H1 (cell line): Measurements from ENCODE around the gene GPR52. TPM values are rescaled to one million over a fixed set of nuclear protein-coding genes. Genes with fewer than 3 reads are reported as not detected.

Experiments used
- CTCF ChIA-PET: fragments of 300-600 bp; sonication (Branson Sonifier 250); formaldehyde crosslinking; loops from one replicate; lab custom pipeline; 2021; ENCODE audit not compliant: partially characterized antibody; lab: Charles Lee
- POLR2A ChIA-PET: fragments of 300-600 bp; sonication (Branson Sonifier 250); formaldehyde crosslinking; loops from one replicate; lab custom pipeline; 2021; ENCODE audit warnings: inconsistent platforms; ENCODE audit not compliant: partially characterized antibody; lab: Charles Lee
- DNase-seq, 2 experiments: peaks; one replicate each; pipeline versions ENCODE4 v3.0.0 to v3.0.0-alpha.2; 2010 to 2022; ENCODE audit warnings: low spot score in 2 of 2, low read depth in 1 of 2, mixed read lengths in 1 of 2
- FAIRE-seq: peaks from 2 replicates; lab custom pipeline; 2011; peaks lifted over from hg19 to GRCh38; lab: Jason Lieb, UNC
- H2AFZ ChIP-seq: 2 replicates; pipeline ENCODE4 v1.8.1; 2012; ENCODE audit warnings: low read length, inconsistent platforms
- H2AK5ac ChIP-seq: 2 replicates; pipeline ENCODE4 v1.6.1; 2013; ENCODE audit warnings: low read depth, low read length
- H2BK120ac ChIP-seq: replicated peaks from 2 replicates; pipeline ENCODE3; 2013; ENCODE audit warnings: low read depth, low read length, inconsistent platforms
- H2BK12ac ChIP-seq: 2 replicates; pipeline ENCODE4 v1.6.1; 2013; ENCODE audit warnings: low read depth, low read length
- H2BK15ac ChIP-seq: 2 replicates; pipeline ENCODE4 v1.6.1; 2013; ENCODE audit warnings: low read length
- H2BK20ac ChIP-seq: 2 replicates; pipeline ENCODE4 v1.6.1; 2013; ENCODE audit warnings: low read length
- H2BK5ac ChIP-seq: 2 replicates; pipeline ENCODE4 v1.6.1; 2013; ENCODE audit warnings: low read depth, low read length
- H3K14ac ChIP-seq: 2 replicates; pipeline ENCODE4 v1.6.1; 2013; ENCODE audit warnings: inconsistent platforms; ENCODE audit not compliant: insufficient read length
- H3K18ac ChIP-seq: 2 replicates; pipeline ENCODE4 v1.6.1; 2013; ENCODE audit warnings: low read length; ENCODE audit errors: extremely low read depth
- H3K23ac ChIP-seq: 2 replicates; pipeline ENCODE4 v1.6.1; 2013; ENCODE audit warnings: inconsistent platforms; ENCODE audit not compliant: insufficient read length
- H3K23me2 ChIP-seq: 2 replicates; pipeline ENCODE4 v1.6.1; 2013; ENCODE audit warnings: low read depth, low read length
- H3K27ac ChIP-seq: 2 replicates; pipeline ENCODE4 v1.6.1; 2011; ENCODE audit warnings: low read depth, low read length, inconsistent platforms
- H3K27me3 ChIP-seq, 4 experiments: replicated peaks in 1 of 4; 1 replicate in 1 of 4; 2 replicates in 3 of 4; pipeline versions ENCODE4 v1.6.1 to v1.8.1; 2011 to 2013; ENCODE audit warnings: low read length in 3 of 4, mild to moderate bottlenecking in 3 of 4, inconsistent platforms in 2 of 4, mixed read lengths in 2 of 4, moderate library complexity in 1 of 4; ENCODE audit not compliant: control insufficient read depth in 3 of 4, insufficient read depth in 3 of 4; ENCODE audit errors: extremely low read depth in 1 of 4
- H3K36me3 ChIP-seq, 4 experiments: 2 replicates each; pipeline versions ENCODE4 v1.6.1 to v1.8.1; 2011 to 2013; ENCODE audit warnings: mild to moderate bottlenecking in 4 of 4, low read length in 3 of 4, moderate library complexity in 2 of 4, control low read depth in 1 of 4, inconsistent platforms in 1 of 4; ENCODE audit not compliant: insufficient read depth in 4 of 4, control insufficient read depth in 2 of 4
- H3K4ac ChIP-seq: replicated peaks from 2 replicates; pipeline ENCODE3; 2013; ENCODE audit warnings: low read length, low read depth, mixed read lengths, inconsistent platforms; ENCODE audit not compliant: insufficient read length
- H3K4me1 ChIP-seq, 4 experiments: replicated peaks in 1 of 4; 1 replicate in 1 of 4; 2 replicates in 3 of 4; pipeline versions ENCODE4 v1.6.1 to v1.8.1; 2011 to 2013; ENCODE audit warnings: low read length in 3 of 4, inconsistent platforms in 2 of 4, mixed read lengths in 1 of 4; ENCODE audit not compliant: insufficient read depth in 4 of 4, control insufficient read depth in 3 of 4
- H3K4me2 ChIP-seq, 2 experiments: 2 replicates each; pipeline versions ENCODE4 v1.6.1 to v1.8.1; 2011 to 2013; ENCODE audit warnings: low read depth in 2 of 2, low read length in 2 of 2, control low read depth in 1 of 2, inconsistent platforms in 1 of 2, mild to moderate bottlenecking in 1 of 2; ENCODE audit not compliant: insufficient read depth in 1 of 2
- H3K4me3 ChIP-seq, 4 experiments: fragments of 200-600, 300-600 bp in 1 of 4; sonication (generic), shearing (Covaris generic), sonication (Bioruptor Twin) in 1 of 4; 2 replicates each; pipeline versions ENCODE4 v1.5.1 to v1.8.1; 2011 to 2016; ENCODE audit warnings: low read length in 4 of 4, low read depth in 3 of 4, control low read depth in 2 of 4, inconsistent platforms in 2 of 4, mild to moderate bottlenecking in 2 of 4, mixed read lengths in 1 of 4, moderate library complexity in 1 of 4; ENCODE audit not compliant: insufficient read depth in 2 of 4; ENCODE audit errors: extremely low read depth in 1 of 4
- H3K56ac ChIP-seq: replicated peaks from 2 replicates; pipeline ENCODE3; 2013; ENCODE audit warnings: low read depth, mild to moderate bottlenecking, mixed read lengths, low read length, inconsistent platforms; ENCODE audit not compliant: insufficient read length
- H3K79me1 ChIP-seq: 2 replicates; pipeline ENCODE4 v1.6.1; 2013; ENCODE audit warnings: low read depth, low read length, control low read depth
- H3K79me2 ChIP-seq, 2 experiments: 2 replicates each; pipeline versions ENCODE4 v1.6.1 to v1.8.1; 2012 to 2013; ENCODE audit warnings: low read length in 2 of 2, mild to moderate bottlenecking in 2 of 2, inconsistent platforms in 1 of 2; ENCODE audit not compliant: insufficient read depth in 2 of 2, control insufficient read depth in 1 of 2
- H3K9ac ChIP-seq, 4 experiments: replicated peaks in 1 of 4; 1 replicate in 1 of 4; 2 replicates in 3 of 4; pipeline versions ENCODE4 v1.6.1 to v1.8.1; 2011 to 2013; ENCODE audit warnings: low read depth in 3 of 4, low read length in 3 of 4, control low read depth in 2 of 4, mild to moderate bottlenecking in 2 of 4, moderate library complexity in 2 of 4, inconsistent platforms in 1 of 4; ENCODE audit errors: extremely low read depth in 1 of 4
- H3K9me3 ChIP-seq, 2 experiments: 2 replicates each; pipeline versions ENCODE4 v1.6.1 to v1.8.1; 2012 to 2013; ENCODE audit warnings: mild to moderate bottlenecking in 2 of 2, moderate library complexity in 2 of 2, control low read depth in 1 of 2, inconsistent platforms in 1 of 2, low read depth in 1 of 2, low read length in 1 of 2, mixed read lengths in 1 of 2; ENCODE audit not compliant: insufficient read depth in 2 of 2
- H4K20me1 ChIP-seq, 2 experiments: replicated peaks in 1 of 2; 2 replicates each; pipeline versions ENCODE3 to v1.8.1; 2011 to 2013; ENCODE audit warnings: inconsistent platforms in 2 of 2, low read length in 2 of 2, mild to moderate bottlenecking in 1 of 2; ENCODE audit not compliant: insufficient read depth in 2 of 2, control insufficient read depth in 1 of 2
- H4K5ac ChIP-seq: 2 replicates; pipeline ENCODE4 v1.6.1; 2013; ENCODE audit warnings: low read length, low read depth, mixed read lengths, inconsistent platforms; ENCODE audit not compliant: insufficient read length
- H4K8ac ChIP-seq: 2 replicates; pipeline ENCODE4 v1.8.0; 2013; ENCODE audit warnings: mild to moderate bottlenecking, moderate library complexity, low read length, inconsistent platforms; ENCODE audit not compliant: insufficient read depth; ENCODE audit errors: extremely low read depth
- H4K91ac ChIP-seq: replicated peaks from 2 replicates; pipeline ENCODE3; 2013; ENCODE audit warnings: low read length, mixed read lengths, inconsistent platforms; ENCODE audit not compliant: insufficient read length
- CBX8 ChIP-seq: fragments of 300-800, 300-1000 bp; sonication (generic); IDR thresholded peaks from 2 replicates; pipeline ENCODE4 v1.7.1; 2016; ENCODE audit warnings: low read depth, low read length, borderline replicate concordance
- CHD1 ChIP-seq: IDR thresholded peaks from 2 replicates; pipeline ENCODE4 v1.6.1; 2012; ENCODE audit warnings: low read depth, low read length, improper control_type of control experiment
- FOSL1 ChIP-seq: IDR thresholded peaks from 2 replicates; pipeline ENCODE4 v1.6.1; 2011; ENCODE audit warnings: mild to moderate bottlenecking, low read depth, low read length, moderate library complexity; ENCODE audit not compliant: insufficient read depth
- HDAC6 ChIP-seq: IDR thresholded peaks from one replicate; pipeline ENCODE4 v1.7.1; 2012; ENCODE audit warnings: low read depth, mild to moderate bottlenecking, inconsistent platforms, low read length, moderate library complexity
- JUND ChIP-seq: IDR thresholded peaks from 2 replicates; pipeline ENCODE4 v1.6.1; 2011; ENCODE audit warnings: mild to moderate bottlenecking, improper control_type of control experiment, low read length
- KDM1A ChIP-seq: fragments of 200-600, 300-600 bp; sonication (generic); IDR thresholded peaks from 2 replicates; pipeline ENCODE4 v1.7.1; 2016; ENCODE audit warnings: mild to moderate bottlenecking, low read length, borderline replicate concordance
- KDM5A ChIP-seq: fragments of 200-600 bp; IDR thresholded peaks from 2 replicates; pipeline ENCODE4 v1.7.1; 2012; ENCODE audit warnings: mild to moderate bottlenecking, low read length, inconsistent platforms, mixed read lengths
- NANOG ChIP-seq: IDR thresholded peaks from 2 replicates; pipeline ENCODE4 v1.6.1; 2011; ENCODE audit warnings: low read length, low read depth, mild to moderate bottlenecking, inconsistent platforms; ENCODE audit not compliant: insufficient read depth, poor library complexity, severe bottlenecking
- POU5F1 ChIP-seq: IDR thresholded peaks from 2 replicates; pipeline ENCODE4 v1.6.1; 2011; ENCODE audit warnings: low read depth, mild to moderate bottlenecking, low read length, moderate library complexity
- RXRA ChIP-seq: IDR thresholded peaks from 2 replicates; pipeline ENCODE4 v1.6.1; 2011; ENCODE audit warnings: low read depth, mild to moderate bottlenecking, low read length, moderate library complexity; ENCODE audit not compliant: insufficient read depth
- SAP30 ChIP-seq: fragments of 300-600 bp; sonication (generic); IDR thresholded peaks from 2 replicates; pipeline ENCODE4 v1.7.1; 2012; ENCODE audit warnings: low read length, moderate library complexity, mild to moderate bottlenecking, inconsistent platforms; ENCODE audit not compliant: insufficient read depth, insufficient replicate concordance
- ZNF274 ChIP-seq: IDR thresholded peaks from 2 replicates; pipeline ENCODE4 v1.7.0; 2012; ENCODE audit warnings: low read length, borderline replicate concordance; ENCODE audit errors: extremely low read depth
- WGBS, 2 experiments: shearing (Covaris generic) in 1 of 2; methylation state at CpG; one replicate each; pipeline versions ENCODE4 v1.1.6 to v1.1.7; 2013 to 2015; ENCODE audit warnings: low lambda C conversion rate in 2 of 2, mixed read lengths in 2 of 2, inconsistent platforms in 1 of 2, low coverage in 1 of 2, missing lambda C conversion rate in 1 of 2; ENCODE audit not compliant: insufficient replicate concordance in 2 of 2, insufficient coverage in 1 of 2, insufficient read length in 1 of 2; ENCODE audit errors: extremely low coverage in 1 of 2, missing lambda C conversion rate in 1 of 2; 5-methylcytosine and 5-hydroxymethylcytosine counted together
- polyA plus RNA-seq, 7 experiments: library from polyadenylated mRNA; depleted of rRNA in 3 of 7; stranded (reverse) in 5 of 7; unstranded in 2 of 7; fragments of >200 nt in 5 of 7; fragments of 200-250 nt in 2 of 7; gene quantifications; 1 replicate in 5 of 7; 2 replicates in 1 of 7; 4 replicates in 1 of 7; pipeline versions ENCODE4 v1.2.1 to v1.2.3, GENCODE V29; 2011 to 2013; ENCODE audit warnings: missing spikeins in 2 of 7, mixed read lengths in 2 of 7
- total RNA-seq: library from RNA; stranded (reverse); fragmentation: NEBNext Ultra II Directional; extraction: Animal tissue kit (Norgen Biotek cat#: 25700); gene quantifications from 2 replicates; pipeline ENCODE4 v1.2.1, GENCODE V29; 2021

Gene GPR52
- total and polyA plus RNA-seq, 2 of the 8 experiments (the other 6 are each of a cell fraction or from before 2014, with no cell fraction given) = 0.24 to 0.63 TPM

GRCh38 chr1:174408146-174408545 is 39.6 kb upstream of the GPR52 start:
- ChIA-PET POLR2A (no interaction called here), CTCF (interaction anchor here (1.2 kb wide), 1 partner anchor 150 kb away, joined by 3 read pairs; no protein-coding TSS in a partner anchor)
- Histone ChIP-seq H2BK12ac (no peak overlapping the region), H3K27ac (no peak overlapping the region), H3K14ac (no peak overlapping the region), H2AK5ac (no peak overlapping the region), H3K18ac (no peak overlapping the region), H3K4me1 (no peaks in the 10 kb centered on the region), H3K9me3 (no peaks in the 10 kb centered on the region), H3K79me2 (no peaks in the 10 kb centered on the region), H3K79me1 (no peaks in the 10 kb centered on the region), H3K9ac (no peak overlapping the region), H3K4me3 (no peak overlapping the region), H2AFZ (no peak overlapping the region), H3K4me2 (no peak overlapping the region), H2BK5ac (no peak overlapping the region), H3K56ac (no peak overlapping the region), H4K8ac (no peak overlapping the region), H3K27me3 (no peaks in the 10 kb centered on the region), H2BK20ac (no peak overlapping the region), H4K91ac (no peak overlapping the region), H2BK120ac (no peak overlapping the region), H4K20me1 (no peaks in the 10 kb centered on the region), H4K5ac (no peak overlapping the region), H2BK15ac (no peak overlapping the region), H3K23ac (no peak overlapping the region), H3K36me3 (no peaks in the 10 kb centered on the region), H3K23me2 (no peaks in the 10 kb centered on the region), H3K4ac (no peak overlapping the region)
- DNase-seq (no peak), FAIRE-seq (no peak)
- TF ChIP-seq KDM1A = no peak
- TF ChIP-seq ZNF274 = no peak
- TF ChIP-seq POU5F1 = no peak
- no peak for TF ChIP-seq CBX8
- TF ChIP-seq JUND = no peak
- TF ChIP-seq HDAC6 = no peak
- TF ChIP-seq CHD1 = no peak
- TF ChIP-seq SAP30 = no peak
- TF ChIP-seq RXRA = no peak
- no peak for TF ChIP-seq KDM5A
- no peak for TF ChIP-seq NANOG
- no peak for TF ChIP-seq FOSL1
- 64% methylated on average over 2 of the region's 2 CpGs; no CpG with 5 or more reads in 1 of the 2 experiments for WGBS, 2 experiments
